GM23248 (cell line): ENCODE results near the gene PHF21A.

Experiments used
- EZH2 ChIP-seq: fragments of 200-600 bp; sonication (generic); IDR thresholded peaks from 2 replicates; pipeline ENCODE4 v1.6.1; 2018; ENCODE audit warnings: antibody characterized with exemption, mild to moderate bottlenecking; ENCODE audit not compliant: insufficient read depth, poor library complexity, severe bottlenecking
- EZH2phosphoT487 ChIP-seq: fragments of 200-600 bp; sonication (generic); IDR thresholded peaks from 2 replicates; pipeline ENCODE4 v1.6.1; 2018; ENCODE audit warnings: antibody characterized with exemption, moderate library complexity, mild to moderate bottlenecking, low read depth; ENCODE audit not compliant: insufficient read depth

GRCh38 chr11:46141597-46141996 lies 20.3 kb upstream of the PHF21A start:
- TF ChIP-seq EZH2phosphoT487 (no peak), EZH2 (no peak)
